GM21786 (cell line): ENCODE measurements around the gene INHBB.

ENCODE experiments used
- ATAC-seq: cut with Tn5 transposase; IDR thresholded peaks from one replicate; pipeline ENCODE4 v1.9.1; 2021; ENCODE audit not compliant: unreplicated experiment

The INHBB gene

GRCh38 chr2:120394764-120395163, 48.8 kb downstream of the INHBB start:
- no peak for ATAC-seq

GRCh38 chr2:120395221-120396012, 49.5 kb downstream of the INHBB start:
- ATAC-seq = no peak

GRCh38 chr2:120396013-120396860, 50.3 kb downstream of the INHBB start:
- ATAC-seq = no peak

GRCh38 chr2:120396861-120397811, 51.2 kb downstream of the INHBB start:
- ATAC-seq = no peak

GRCh38 chr2:120398051-120398995, 52.4 kb downstream of the INHBB start:
- no peak for ATAC-seq

GRCh38 chr2:120398996-120399888, 53.3 kb downstream of the INHBB start:
- ATAC-seq = no peak

GRCh38 chr2:120399889-120400240, 53.9 kb downstream of the INHBB start:
- no peak for ATAC-seq

GRCh38 chr2:120400551-120400950, 54.6 kb downstream of the INHBB start:
- ATAC-seq = no peak
